Measurements from ENCODE around the gene RAB11FIP4.

Gene RAB11FIP4

DNA sequence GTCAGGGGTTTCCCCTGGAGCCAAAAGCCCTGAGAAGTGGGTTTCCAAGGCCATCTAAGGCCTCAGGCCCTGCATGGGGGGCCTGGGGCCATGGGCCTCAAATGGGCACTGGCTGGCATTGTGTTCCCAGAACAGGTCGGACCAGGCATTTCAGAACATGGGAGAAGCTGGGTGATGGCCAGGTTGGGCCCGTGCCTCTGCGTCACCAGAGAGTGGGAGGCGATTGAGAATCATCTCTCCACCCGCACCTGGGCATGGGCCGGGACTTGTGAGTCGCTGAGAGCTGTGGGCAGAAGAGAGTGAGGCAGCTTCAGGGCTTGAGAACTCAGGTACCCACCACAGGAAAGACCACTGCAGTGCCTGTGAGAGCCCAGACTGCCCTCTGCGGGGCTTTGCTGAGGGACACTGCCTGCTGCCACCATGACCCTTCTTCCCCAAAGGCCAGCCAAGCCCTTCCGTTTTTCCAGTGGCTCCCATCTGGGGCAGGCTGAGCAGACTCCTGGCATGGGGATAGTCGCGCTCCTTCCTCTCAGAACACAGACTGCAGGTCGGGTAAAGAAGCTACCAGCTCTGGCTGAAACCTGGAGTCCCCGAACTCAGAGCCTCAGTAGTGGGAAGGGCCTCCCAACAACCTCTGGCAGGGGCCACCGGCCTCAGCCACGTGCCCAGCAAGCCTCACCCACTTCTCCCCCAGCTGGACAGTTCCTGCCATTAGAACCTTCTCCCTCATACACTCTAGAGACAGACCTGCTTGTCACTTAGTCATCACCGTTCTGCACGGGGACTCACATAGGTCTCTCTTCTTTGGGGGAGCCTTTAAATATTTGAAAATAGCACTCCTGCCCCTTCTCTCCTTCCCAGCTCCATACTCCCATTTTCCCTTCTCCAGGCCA, 1.6 kb downstream of the RAB11FIP4 start:
- H3K27ac ChIP-seq = peak overlapping the region; percentile 99
- TF ChIP-seq, protein P1, sequence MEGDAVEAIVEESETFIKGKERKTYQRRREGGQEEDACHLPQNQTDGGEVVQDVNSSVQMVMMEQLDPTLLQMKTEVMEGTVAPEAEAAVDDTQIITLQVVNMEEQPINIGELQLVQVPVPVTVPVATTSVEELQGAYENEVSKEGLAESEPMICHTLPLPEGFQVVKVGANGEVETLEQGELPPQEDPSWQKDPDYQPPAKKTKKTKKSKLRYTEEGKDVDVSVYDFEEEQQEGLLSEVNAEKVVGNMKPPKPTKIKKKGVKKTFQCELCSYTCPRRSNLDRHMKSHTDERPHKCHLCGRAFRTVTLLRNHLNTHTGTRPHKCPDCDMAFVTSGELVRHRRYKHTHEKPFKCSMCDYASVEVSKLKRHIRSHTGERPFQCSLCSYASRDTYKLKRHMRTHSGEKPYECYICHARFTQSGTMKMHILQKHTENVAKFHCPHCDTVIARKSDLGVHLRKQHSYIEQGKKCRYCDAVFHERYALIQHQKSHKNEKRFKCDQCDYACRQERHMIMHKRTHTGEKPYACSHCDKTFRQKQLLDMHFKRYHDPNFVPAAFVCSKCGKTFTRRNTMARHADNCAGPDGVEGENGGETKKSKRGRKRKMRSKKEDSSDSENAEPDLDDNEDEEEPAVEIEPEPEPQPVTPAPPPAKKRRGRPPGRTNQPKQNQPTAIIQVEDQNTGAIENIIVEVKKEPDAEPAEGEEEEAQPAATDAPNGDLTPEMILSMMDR (conservative IDR thresholded peaks at IDR 0.05) = 0 out of 2 replicates have a peak, but pooled peaks have one; percentile 7

DNA sequence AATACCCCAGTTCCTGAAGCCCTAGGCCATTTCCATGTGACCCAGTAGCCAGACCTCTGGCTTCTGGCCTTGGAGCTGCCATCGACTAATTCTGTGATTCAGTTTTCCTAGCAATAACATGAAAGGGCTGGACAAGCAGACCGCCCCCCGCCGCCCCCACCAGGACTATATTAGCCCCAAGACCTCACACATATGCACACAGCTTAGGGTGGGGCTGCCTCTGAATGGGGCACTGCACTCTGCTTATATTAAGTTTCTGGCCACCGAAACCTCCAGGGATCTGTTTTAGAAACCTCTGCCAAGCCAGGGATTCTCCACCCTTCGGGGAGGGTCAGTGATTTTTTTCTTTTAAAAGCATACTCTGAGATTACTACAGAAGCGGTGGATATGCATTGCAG, 2.3 kb downstream of the RAB11FIP4 start:
- TF ChIP-seq, protein P1 (conservative IDR thresholded peaks at IDR 0.05) = no peak
- H3K27ac ChIP-seq = peak overlapping the region; percentile 99

DNA sequence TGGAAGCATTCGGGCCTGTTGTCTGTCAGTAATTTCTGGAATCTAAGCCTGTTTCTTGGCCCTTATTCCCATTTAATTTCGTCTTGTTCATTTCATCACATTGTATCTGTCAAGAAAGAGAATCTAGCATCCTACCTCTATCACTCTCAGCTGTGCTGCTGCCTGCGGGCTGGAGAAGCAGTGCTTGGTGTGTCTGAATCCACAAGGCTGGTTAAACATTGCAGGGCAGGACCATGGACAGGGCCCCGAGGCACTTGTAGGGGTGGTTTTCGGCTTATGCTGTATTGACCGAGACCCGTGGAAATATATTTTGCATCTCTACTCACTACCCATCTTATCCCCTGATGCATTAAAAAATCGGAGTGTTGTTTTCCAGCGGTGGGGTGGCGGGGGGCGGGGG, 3.1 kb downstream of the RAB11FIP4 start:
- TF ChIP-seq, protein P1 (conservative IDR thresholded peaks at IDR 0.05) = no peak
- peak overlapping the region; percentile 99 for H3K27ac ChIP-seq

DNA sequence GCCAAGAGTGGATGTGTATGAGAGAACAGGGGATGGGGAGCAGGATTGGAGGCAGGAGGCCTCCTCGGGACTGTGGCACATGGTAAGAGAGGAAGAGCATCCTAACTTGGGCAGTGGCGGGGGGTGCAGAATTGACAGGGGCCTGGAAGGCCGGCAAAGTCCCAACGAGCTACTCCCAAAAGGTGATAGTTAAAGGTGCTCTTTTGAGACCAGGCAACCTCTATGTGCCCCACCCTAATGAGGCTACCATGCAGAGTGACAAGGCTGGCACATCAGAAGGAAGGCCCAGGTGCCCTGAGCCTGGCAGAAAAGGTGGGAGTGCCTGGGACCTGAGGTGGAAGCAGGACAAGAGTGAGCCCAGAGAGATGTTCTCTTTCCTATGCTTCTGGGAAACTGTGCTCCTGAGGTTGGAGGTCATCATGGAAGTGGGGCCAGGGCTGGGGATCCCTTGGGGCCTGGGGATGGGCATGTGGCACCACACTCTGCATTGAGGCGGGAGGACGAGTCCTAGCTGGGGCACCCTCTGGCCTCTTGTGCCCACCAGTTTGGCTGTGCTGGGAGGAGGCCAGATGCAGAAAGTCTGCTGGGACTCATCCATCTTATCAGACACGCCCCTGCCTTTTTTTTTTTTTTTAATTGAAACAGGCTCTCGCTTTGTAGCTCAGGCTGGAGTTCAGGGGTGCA, 5.9 kb downstream of the RAB11FIP4 start:
- no peak overlapping the region for H3K27ac ChIP-seq
- TF ChIP-seq, protein P1 (conservative IDR thresholded peaks at IDR 0.05) = no peak

DNA sequence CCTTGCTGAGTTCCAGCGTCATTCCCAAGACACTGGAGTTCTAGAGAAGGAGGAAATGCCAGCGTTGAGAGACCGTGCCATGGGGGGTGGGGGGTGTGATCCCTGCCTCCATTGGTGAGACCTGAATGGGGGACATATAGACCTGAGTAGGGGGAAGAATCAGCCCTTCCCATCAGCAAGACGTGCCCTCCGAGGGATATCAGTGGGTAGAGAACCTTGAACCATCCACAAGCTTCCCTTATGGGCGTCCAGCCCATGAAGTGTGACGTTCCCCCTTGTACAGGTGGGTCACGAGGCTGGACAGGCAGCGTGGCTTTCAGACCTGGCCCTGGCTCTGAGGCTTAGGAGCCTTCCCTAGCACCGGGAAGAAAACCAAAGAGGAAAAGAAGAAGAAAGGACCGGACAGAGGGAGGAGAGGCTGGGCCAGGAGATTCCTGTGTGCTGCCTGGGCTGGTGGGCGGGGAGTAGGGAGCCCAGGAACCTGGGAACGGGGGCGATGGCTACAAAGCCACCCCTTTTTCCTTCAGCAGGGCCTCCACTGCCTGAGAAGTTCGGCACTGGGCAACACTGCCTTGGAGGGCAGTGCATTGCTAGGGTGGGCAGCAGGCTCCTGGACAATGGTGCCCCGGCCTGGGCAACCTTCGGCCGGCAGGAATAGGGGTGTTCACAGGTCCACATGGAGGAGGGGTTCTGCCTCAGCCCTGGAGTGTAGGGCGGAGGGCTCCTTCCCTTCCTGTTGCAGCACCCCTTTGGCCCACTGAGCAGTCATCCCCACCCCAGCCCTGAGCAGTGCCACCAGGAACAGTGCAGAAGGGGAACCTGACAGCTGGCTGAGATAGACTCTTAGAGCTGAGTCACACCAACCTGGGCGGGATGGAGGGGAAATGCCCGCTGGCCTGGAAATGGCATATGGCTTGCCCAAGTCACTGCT, 7.2 kb downstream of the RAB11FIP4 start:
- TF ChIP-seq, protein P1 (conservative IDR thresholded peaks at IDR 0.05) = no peak
- H3K27ac ChIP-seq = no peak overlapping the region

DNA sequence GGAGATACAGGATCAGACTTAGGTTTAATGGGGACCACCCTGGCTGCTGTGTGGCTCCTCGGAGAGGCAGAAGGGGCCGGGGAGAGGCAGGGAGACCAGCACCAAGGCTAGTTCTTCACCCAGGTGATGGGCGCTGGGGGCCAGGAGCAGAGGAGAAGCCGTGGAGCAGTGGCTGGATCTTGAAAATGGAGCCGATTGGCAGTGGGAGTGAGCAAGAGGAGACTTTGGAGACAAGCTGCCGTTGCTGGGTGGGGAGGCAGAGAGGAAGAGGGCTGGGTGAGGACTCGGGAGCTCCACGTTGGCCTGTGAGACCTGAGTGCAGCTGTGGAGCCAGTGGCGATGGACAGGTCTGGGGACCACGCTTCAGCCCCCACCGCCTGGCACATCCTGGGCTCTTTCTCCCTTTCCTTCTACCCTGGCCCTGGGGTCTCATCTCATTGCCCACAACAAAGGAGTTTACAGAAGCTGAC, 9.0 kb downstream of the RAB11FIP4 start:
- TF ChIP-seq, protein P1 (conservative IDR thresholded peaks at IDR 0.05) = no peak
- no peak overlapping the region for H3K27ac ChIP-seq
